Measurements from ENCODE around the gene CCDC148. TPM values are rescaled to one million over a fixed set of nuclear protein-coding genes. Genes with fewer than 3 reads are reported as not detected.

The CCDC148 gene
- total and polyA plus RNA-seq, 2 experiments from 2014 or later, result 1.2 to 1.8 TPM

DNA sequence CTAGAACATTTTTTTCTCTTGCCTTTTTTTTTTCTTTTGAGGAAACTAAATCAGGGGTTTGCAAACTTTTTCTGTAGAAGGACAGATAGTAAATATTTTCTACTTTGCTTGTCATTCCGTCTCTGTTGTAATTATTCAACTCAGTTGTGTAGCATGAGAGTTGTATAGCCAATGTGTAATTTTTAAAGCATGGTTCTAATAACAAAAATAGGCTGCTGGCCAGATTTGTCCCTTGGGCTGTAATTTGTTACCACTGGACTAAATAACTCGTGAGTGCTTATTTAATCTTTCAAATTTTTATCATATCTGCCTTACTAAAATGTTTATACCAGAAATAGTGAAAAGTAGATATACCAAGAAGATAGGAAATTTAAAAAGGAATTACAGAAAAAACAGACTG is 43.0 kb downstream of the CCDC148 start:
- TF ChIP-seq, protein P1, sequence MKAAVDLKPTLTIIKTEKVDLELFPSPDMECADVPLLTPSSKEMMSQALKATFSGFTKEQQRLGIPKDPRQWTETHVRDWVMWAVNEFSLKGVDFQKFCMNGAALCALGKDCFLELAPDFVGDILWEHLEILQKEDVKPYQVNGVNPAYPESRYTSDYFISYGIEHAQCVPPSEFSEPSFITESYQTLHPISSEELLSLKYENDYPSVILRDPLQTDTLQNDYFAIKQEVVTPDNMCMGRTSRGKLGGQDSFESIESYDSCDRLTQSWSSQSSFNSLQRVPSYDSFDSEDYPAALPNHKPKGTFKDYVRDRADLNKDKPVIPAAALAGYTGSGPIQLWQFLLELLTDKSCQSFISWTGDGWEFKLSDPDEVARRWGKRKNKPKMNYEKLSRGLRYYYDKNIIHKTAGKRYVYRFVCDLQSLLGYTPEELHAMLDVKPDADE (IDR thresholded peaks at IDR 0.05), result no peak
- no peak for TF ChIP-seq EZH2phosphoT487 (IDR thresholded peaks at IDR 0.05; ENCODE audit: unreplicated experiment)
- TF ChIP-seq ZNF114 (CRISPR knock-in tag; IDR thresholded peaks at IDR 0.05), result no peak
- TF ChIP-seq, protein P2, sequence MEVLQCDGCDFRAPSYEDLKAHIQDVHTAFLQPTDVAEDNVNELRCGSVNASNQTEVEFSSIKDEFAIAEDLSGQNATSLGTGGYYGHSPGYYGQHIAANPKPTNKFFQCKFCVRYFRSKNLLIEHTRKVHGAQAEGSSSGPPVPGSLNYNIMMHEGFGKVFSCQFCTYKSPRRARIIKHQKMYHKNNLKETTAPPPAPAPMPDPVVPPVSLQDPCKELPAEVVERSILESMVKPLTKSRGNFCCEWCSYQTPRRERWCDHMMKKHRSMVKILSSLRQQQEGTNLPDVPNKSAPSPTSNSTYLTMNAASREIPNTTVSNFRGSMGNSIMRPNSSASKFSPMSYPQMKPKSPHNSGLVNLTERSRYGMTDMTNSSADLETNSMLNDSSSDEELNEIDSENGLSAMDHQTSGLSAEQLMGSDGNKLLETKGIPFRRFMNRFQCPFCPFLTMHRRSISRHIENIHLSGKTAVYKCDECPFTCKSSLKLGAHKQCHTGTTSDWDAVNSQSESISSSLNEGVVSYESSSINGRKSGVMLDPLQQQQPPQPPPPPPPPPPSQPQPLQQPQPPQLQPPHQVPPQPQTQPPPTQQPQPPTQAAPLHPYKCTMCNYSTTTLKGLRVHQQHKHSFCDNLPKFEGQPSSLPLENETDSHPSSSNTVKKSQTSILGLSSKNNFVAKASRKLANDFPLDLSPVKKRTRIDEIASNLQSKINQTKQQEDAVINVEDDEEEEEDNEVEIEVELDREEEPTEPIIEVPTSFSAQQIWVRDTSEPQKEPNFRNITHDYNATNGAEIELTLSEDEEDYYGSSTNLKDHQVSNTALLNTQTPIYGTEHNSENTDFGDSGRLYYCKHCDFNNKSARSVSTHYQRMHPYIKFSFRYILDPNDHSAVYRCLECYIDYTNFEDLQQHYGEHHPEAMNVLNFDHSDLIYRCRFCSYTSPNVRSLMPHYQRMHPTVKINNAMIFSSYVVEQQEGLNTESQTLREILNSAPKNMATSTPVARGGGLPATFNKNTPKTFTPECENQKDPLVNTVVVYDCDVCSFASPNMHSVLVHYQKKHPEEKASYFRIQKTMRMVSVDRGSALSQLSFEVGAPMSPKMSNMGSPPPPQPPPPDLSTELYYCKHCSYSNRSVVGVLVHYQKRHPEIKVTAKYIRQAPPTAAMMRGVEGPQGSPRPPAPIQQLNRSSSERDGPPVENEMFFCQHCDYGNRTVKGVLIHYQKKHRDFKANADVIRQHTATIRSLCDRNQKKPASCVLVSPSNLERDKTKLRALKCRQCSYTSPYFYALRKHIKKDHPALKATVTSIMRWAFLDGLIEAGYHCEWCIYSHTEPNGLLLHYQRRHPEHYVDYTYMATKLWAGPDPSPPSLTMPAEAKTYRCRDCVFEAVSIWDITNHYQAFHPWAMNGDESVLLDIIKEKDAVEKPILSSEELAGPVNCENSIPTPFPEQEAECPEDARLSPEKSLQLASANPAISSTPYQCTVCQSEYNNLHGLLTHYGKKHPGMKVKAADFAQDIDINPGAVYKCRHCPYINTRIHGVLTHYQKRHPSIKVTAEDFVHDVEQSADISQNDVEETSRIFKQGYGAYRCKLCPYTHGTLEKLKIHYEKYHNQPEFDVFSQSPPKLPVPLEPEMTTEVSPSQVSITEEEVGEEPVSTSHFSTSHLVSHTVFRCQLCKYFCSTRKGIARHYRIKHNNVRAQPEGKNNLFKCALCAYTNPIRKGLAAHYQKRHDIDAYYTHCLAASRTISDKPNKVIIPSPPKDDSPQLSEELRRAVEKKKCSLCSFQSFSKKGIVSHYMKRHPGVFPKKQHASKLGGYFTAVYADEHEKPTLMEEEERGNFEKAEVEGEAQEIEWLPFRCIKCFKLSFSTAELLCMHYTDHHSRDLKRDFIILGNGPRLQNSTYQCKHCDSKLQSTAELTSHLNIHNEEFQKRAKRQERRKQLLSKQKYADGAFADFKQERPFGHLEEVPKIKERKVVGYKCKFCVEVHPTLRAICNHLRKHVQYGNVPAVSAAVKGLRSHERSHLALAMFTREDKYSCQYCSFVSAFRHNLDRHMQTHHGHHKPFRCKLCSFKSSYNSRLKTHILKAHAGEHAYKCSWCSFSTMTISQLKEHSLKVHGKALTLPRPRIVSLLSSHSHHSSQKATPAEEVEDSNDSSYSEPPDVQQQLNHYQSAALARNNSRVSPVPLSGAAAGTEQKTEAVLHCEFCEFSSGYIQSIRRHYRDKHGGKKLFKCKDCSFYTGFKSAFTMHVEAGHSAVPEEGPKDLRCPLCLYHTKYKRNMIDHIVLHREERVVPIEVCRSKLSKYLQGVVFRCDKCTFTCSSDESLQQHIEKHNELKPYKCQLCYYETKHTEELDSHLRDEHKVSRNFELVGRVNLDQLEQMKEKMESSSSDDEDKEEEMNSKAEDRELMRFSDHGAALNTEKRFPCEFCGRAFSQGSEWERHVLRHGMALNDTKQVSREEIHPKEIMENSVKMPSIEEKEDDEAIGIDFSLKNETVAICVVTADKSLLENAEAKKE (CRISPR knock-in tag; IDR thresholded peaks at IDR 0.05), result no peak
- no peak for TF ChIP-seq STAT1 (IDR thresholded peaks at IDR 0.05; ENCODE audit: unreplicated experiment)
- H3K4me2 ChIP-seq, result peak overlapping the region; percentile 28
- H3K27ac Mint-ChIP-seq, result no peak overlapping the region
- no peak overlapping the region for H2AFZ ChIP-seq
- peaks cover 3% of the 10 kb centered on the region; the same call in 1 of the 2 replicates for H3K36me3 ChIP-seq (ENCODE audit: insufficient read depth)
- H3F3A ChIP-seq (replicated peaks; ENCODE audit: low read depth), result no peaks in the 10 kb centered on the region
- peaks cover 18% of the 10 kb centered on the region for H3K27me3 ChIP-seq (ENCODE audit: insufficient read depth)
- DNase-seq (ENCODE audit: low spot score), result no peak
- H3K4me3 Mint-ChIP-seq, result no peak overlapping the region
- H3K27me3 Mint-ChIP-seq (ENCODE audit: insufficient read depth, low read depth, poor library complexity), result peaks cover 20% of the 10 kb centered on the region
- H4K20me1 ChIP-seq (replicated peaks; ENCODE audit: insufficient read depth), result no peaks in the 10 kb centered on the region
- ATAC-seq, result no peak
- H3K36me3 Mint-ChIP-seq (ENCODE audit: low read depth), result peaks cover 36% of the 10 kb centered on the region
- peaks cover 17% of the 10 kb centered on the region for H3K4me1 Mint-ChIP-seq
- H3K4me1 ChIP-seq (ENCODE audit: insufficient read depth), result peaks cover 12% of the 10 kb centered on the region
- no peaks in the 10 kb centered on the region for H3K79me2 ChIP-seq (replicated peaks; ENCODE audit: insufficient read depth)
- H3K27ac ChIP-seq (ENCODE audit: low read depth), result no peak overlapping the region
- peaks cover 3% of the 10 kb centered on the region; the same call in 1 of the 2 replicates for H3K9me2 ChIP-seq (ENCODE audit: insufficient read depth)
- H3K4me3 ChIP-seq, result no peak overlapping the region
- H3K9me3 Mint-ChIP-seq, result peaks cover 38% of the 10 kb centered on the region

All from GM23338 (cell line).